Panc1 (cell line): Measurements from ENCODE around the gene MAP2K5.

Experiments
- POLR2AphosphoS5 ChIP-seq: IDR thresholded peaks from 2 replicates; pipeline ENCODE4 v1.6.1; 2012; ENCODE audit warnings: mild to moderate bottlenecking, low read depth, low read length, moderate library complexity
- TCF7L2 ChIP-seq: IDR thresholded peaks from 2 replicates; pipeline ENCODE4 v1.6.1; 2011; ENCODE audit warnings: mild to moderate bottlenecking, low read depth, low read length, inconsistent platforms
- TF ChIP-seq, protein P1 (sequence below), 2 experiments: IDR thresholded peaks; 2 replicates each; pipeline ENCODE4 v1.6.1; 2011 to 2012; ENCODE audit warnings: low read depth in 2 of 2, control low read depth in 1 of 2, low read length in 1 of 2, mild to moderate bottlenecking in 1 of 2, moderate library complexity in 1 of 2; ENCODE audit not compliant: insufficient read depth in 1 of 2
- TF ChIP-seq, protein P2 (sequence below): fragments of 450-650 bp; IDR thresholded peaks from 2 replicates; pipeline ENCODE4 v1.5.1; 2017; ENCODE audit warnings: mild to moderate bottlenecking

DNA sequence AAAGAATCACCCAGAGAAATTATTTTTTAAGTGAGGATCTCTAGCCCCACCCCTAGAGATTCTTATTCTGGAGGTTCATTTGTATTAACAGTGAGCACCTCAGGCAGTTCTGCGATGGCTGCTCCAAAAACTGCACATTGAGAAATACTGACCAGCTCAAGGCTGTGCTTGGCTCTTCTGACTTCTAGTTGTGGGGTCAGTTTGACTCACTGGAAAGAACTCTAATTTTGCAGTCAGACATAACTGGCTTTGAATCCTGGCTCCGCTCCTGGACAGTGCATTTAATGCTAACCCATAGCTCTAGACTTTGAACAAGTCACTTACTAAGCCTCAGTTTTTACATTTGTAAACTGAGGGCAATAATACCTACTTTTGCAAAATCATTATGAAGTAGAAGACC, 159.2 kb downstream of the MAP2K5 start:
- TF ChIP-seq, protein P1, sequence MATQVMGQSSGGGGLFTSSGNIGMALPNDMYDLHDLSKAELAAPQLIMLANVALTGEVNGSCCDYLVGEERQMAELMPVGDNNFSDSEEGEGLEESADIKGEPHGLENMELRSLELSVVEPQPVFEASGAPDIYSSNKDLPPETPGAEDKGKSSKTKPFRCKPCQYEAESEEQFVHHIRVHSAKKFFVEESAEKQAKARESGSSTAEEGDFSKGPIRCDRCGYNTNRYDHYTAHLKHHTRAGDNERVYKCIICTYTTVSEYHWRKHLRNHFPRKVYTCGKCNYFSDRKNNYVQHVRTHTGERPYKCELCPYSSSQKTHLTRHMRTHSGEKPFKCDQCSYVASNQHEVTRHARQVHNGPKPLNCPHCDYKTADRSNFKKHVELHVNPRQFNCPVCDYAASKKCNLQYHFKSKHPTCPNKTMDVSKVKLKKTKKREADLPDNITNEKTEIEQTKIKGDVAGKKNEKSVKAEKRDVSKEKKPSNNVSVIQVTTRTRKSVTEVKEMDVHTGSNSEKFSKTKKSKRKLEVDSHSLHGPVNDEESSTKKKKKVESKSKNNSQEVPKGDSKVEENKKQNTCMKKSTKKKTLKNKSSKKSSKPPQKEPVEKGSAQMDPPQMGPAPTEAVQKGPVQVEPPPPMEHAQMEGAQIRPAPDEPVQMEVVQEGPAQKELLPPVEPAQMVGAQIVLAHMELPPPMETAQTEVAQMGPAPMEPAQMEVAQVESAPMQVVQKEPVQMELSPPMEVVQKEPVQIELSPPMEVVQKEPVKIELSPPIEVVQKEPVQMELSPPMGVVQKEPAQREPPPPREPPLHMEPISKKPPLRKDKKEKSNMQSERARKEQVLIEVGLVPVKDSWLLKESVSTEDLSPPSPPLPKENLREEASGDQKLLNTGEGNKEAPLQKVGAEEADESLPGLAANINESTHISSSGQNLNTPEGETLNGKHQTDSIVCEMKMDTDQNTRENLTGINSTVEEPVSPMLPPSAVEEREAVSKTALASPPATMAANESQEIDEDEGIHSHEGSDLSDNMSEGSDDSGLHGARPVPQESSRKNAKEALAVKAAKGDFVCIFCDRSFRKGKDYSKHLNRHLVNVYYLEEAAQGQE (IDR thresholded peaks at IDR 0.05; ENCODE audit: insufficient read depth in 1 of 2, low read depth in 2 of 2, low read length in 1 of 2): no peak
- TF ChIP-seq, protein P2, sequence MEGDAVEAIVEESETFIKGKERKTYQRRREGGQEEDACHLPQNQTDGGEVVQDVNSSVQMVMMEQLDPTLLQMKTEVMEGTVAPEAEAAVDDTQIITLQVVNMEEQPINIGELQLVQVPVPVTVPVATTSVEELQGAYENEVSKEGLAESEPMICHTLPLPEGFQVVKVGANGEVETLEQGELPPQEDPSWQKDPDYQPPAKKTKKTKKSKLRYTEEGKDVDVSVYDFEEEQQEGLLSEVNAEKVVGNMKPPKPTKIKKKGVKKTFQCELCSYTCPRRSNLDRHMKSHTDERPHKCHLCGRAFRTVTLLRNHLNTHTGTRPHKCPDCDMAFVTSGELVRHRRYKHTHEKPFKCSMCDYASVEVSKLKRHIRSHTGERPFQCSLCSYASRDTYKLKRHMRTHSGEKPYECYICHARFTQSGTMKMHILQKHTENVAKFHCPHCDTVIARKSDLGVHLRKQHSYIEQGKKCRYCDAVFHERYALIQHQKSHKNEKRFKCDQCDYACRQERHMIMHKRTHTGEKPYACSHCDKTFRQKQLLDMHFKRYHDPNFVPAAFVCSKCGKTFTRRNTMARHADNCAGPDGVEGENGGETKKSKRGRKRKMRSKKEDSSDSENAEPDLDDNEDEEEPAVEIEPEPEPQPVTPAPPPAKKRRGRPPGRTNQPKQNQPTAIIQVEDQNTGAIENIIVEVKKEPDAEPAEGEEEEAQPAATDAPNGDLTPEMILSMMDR: no peak
- TF ChIP-seq POLR2AphosphoS5 (no peak), TCF7L2 (no peak)
